ENCODE data around the gene SETD2.

- TF ChIP-seq CTCF (IDR thresholded peaks at IDR 0.05) (no peak), POLR2A (IDR thresholded peaks at IDR 0.05) (no peak)
Observed at GRCh38 chr3:47098910-47099309, 65.0 kb downstream of the SETD2 start.

Measured in right lobe of liver (tissue), 4 donors.